A673 (cell line): ENCODE results near the gene PRICKLE1.

Source experiments
- EZH2 ChIP-seq: fragments of 200-600 bp; sonication (generic); IDR thresholded peaks from 2 replicates; pipeline ENCODE4 v1.6.1; 2017; ENCODE audit warnings: borderline replicate concordance, low read depth, mild to moderate bottlenecking, mixed read lengths, antibody characterized with exemption, low read length; ENCODE audit not compliant: poor library complexity, severe bottlenecking
- TF ChIP-seq, protein P1 (sequence below): fragments of 300-800, 200-600 bp; sonication (generic); conservative IDR thresholded peaks from 2 replicates; pipeline ENCODE4 v1.5.1; 2017; ENCODE audit warnings: low read depth, mild to moderate bottlenecking, antibody characterized with exemption, low read length, moderate library complexity, mixed read lengths

- TF ChIP-seq, protein P1, sequence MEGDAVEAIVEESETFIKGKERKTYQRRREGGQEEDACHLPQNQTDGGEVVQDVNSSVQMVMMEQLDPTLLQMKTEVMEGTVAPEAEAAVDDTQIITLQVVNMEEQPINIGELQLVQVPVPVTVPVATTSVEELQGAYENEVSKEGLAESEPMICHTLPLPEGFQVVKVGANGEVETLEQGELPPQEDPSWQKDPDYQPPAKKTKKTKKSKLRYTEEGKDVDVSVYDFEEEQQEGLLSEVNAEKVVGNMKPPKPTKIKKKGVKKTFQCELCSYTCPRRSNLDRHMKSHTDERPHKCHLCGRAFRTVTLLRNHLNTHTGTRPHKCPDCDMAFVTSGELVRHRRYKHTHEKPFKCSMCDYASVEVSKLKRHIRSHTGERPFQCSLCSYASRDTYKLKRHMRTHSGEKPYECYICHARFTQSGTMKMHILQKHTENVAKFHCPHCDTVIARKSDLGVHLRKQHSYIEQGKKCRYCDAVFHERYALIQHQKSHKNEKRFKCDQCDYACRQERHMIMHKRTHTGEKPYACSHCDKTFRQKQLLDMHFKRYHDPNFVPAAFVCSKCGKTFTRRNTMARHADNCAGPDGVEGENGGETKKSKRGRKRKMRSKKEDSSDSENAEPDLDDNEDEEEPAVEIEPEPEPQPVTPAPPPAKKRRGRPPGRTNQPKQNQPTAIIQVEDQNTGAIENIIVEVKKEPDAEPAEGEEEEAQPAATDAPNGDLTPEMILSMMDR, result no peak
- no peak for TF ChIP-seq EZH2
Observed at GRCh38 chr12:42586268-42586667, 3.3 kb downstream of the PRICKLE1 start.
